GM18870 (cell line): ENCODE results near the gene TRPV5.

Experiments used
- ATAC-seq: cut with Tn5 transposase; IDR thresholded peaks from one replicate; pipeline ENCODE4 v1.9.1; 2021; ENCODE audit warnings: moderate library complexity; ENCODE audit not compliant: unreplicated experiment

TRPV5 gene

GRCh38 chr7:142910481-142910880 is 23.1 kb downstream of the TRPV5 start:
- ATAC-seq = no peak

- ATAC-seq = no peak
Observed at GRCh38 chr7:142910031-142910433, 23.5 kb downstream of the TRPV5 start.

GRCh38 chr7:142908921-142909890 is 24.3 kb downstream of the TRPV5 start:
- ATAC-seq = no peak

- ATAC-seq = no peak
Observed at GRCh38 chr7:142908290-142908689, 25.3 kb downstream of the TRPV5 start.

GRCh38 chr7:142906643-142907042 is 26.9 kb downstream of the TRPV5 start:
- ATAC-seq = no peak

- no peak for ATAC-seq
Observed at GRCh38 chr7:142905759-142906158, 27.8 kb downstream of the TRPV5 start.

GRCh38 chr7:142904128-142904527 is 29.4 kb downstream of the TRPV5 start:
- ATAC-seq = no peak

- ATAC-seq = no peak
Observed at GRCh38 chr7:142901426-142902259, 31.9 kb downstream of the TRPV5 start.

GRCh38 chr7:142899661-142900060 is 33.9 kb downstream of the TRPV5 start:
- ATAC-seq = no peak

- no peak for ATAC-seq
Observed at GRCh38 chr7:142898377-142899170, 35.0 kb downstream of the TRPV5 start.

GRCh38 chr7:142897691-142898090 is 35.9 kb downstream of the TRPV5 start:
- ATAC-seq = no peak

- no peak for ATAC-seq
Observed at GRCh38 chr7:142896741-142897379, 36.7 kb downstream of the TRPV5 start.

GRCh38 chr7:142896151-142896550 is 37.4 kb downstream of the TRPV5 start:
- ATAC-seq = no peak

GRCh38 chr7:142894985-142895593 is 38.5 kb downstream of the TRPV5 start:
- ATAC-seq = no peak

GRCh38 chr7:142894112-142894984 is 39.2 kb downstream of the TRPV5 start:
- ATAC-seq = no peak

GRCh38 chr7:142892951-142893350 is 40.6 kb downstream of the TRPV5 start:
- ATAC-seq = no peak

- no peak for ATAC-seq
Observed at GRCh38 chr7:142891490-142892082, 42.0 kb downstream of the TRPV5 start.

GRCh38 chr7:142890874-142891485 is 42.6 kb downstream of the TRPV5 start:
- ATAC-seq = no peak
